ENCODE measurements around the gene ST6GAL1. TPM values are rescaled to one million over a fixed set of nuclear protein-coding genes. Genes with fewer than 3 reads are reported as not detected.

Gene ST6GAL1
- total and polyA plus RNA-seq, 2 of the 13 experiments (the other 11 are each of a cell fraction or from before 2014, with no cell fraction given), result 79.9 to 164 TPM

DNA sequence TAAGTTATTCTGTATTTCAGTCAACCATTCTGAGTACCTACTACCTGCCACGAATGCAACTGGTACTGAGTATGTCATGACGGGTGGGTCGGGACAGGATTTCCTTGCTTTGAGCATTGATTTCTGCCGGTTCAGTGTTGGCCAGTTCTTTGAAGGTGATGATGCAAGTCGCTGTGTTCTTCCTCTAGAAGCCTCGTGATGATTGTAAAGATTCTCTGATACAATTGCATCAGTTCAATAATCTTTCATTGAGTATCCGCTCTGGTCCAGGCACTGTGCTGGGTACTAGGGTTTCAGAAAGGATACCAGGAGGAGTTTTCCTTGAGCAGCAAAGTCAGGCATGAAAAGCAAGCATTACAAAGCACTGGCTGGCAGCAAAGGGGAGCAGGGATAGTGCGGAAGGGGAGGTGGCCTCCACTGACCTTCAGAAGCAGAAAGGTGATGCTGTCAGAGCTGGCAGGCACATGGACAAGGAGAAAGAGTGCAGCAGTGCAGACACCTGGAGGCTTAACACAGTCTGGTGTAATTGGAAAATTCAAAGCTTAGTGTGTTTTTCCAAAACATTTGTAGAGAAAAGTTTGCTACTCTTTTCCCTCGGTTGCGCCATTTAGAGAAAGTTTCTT lies 108.9 kb downstream of the ST6GAL1 start (continued):
- TF ChIP-seq, protein P1, sequence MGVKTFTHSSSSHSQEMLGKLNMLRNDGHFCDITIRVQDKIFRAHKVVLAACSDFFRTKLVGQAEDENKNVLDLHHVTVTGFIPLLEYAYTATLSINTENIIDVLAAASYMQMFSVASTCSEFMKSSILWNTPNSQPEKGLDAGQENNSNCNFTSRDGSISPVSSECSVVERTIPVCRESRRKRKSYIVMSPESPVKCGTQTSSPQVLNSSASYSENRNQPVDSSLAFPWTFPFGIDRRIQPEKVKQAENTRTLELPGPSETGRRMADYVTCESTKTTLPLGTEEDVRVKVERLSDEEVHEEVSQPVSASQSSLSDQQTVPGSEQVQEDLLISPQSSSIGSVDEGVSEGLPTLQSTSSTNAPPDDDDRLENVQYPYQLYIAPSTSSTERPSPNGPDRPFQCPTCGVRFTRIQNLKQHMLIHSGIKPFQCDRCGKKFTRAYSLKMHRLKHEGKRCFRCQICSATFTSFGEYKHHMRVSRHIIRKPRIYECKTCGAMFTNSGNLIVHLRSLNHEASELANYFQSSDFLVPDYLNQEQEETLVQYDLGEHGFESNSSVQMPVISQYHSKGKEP (CRISPR knock-in tag; IDR thresholded peaks at IDR 0.05), result no peak
- TF ChIP-seq, protein P2, sequence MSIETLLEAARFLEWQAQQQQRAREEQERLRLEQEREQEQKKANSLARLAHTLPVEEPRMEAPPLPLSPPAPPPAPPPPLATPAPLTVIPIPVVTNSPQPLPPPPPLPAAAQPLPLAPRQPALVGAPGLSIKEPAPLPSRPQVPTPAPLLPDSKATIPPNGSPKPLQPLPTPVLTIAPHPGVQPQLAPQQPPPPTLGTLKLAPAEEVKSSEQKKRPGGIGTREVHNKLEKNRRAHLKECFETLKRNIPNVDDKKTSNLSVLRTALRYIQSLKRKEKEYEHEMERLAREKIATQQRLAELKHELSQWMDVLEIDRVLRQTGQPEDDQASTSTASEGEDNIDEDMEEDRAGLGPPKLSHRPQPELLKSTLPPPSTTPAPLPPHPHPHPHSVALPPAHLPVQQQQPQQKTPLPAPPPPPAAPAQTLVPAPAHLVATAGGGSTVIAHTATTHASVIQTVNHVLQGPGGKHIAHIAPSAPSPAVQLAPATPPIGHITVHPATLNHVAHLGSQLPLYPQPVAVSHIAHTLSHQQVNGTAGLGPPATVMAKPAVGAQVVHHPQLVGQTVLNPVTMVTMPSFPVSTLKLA (IDR thresholded peaks at IDR 0.05), result peak; percentile 34; the same call in 1 of the 2 replicates
- TF ChIP-seq, protein P3, sequence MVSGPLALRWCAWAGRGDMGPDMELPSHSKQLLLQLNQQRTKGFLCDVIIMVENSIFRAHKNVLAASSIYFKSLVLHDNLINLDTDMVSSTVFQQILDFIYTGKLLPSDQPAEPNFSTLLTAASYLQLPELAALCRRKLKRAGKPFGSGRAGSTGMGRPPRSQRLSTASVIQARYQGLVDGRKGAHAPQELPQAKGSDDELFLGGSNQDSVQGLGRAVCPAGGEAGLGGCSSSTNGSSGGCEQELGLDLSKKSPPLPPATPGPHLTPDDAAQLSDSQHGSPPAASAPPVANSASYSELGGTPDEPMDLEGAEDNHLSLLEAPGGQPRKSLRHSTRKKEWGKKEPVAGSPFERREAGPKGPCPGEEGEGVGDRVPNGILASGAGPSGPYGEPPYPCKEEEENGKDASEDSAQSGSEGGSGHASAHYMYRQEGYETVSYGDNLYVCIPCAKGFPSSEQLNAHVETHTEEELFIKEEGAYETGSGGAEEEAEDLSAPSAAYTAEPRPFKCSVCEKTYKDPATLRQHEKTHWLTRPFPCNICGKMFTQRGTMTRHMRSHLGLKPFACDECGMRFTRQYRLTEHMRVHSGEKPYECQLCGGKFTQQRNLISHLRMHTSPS (CRISPR knock-in tag; IDR thresholded peaks at IDR 0.05; ENCODE audit: low read depth), result no peak
- TF ChIP-seq HHEX (CRISPR knock-in tag; IDR thresholded peaks at IDR 0.05) (no peak), POLR2A (IDR thresholded peaks at IDR 0.05; ENCODE audit: insufficient read depth in 1 of 2, low read depth in 2 of 2, low read length in 2 of 2) (peak; percentile 56 to 72; a peak in 2 of 4 replicates), ZNF570 (CRISPR knock-in tag; IDR thresholded peaks at IDR 0.05; ENCODE audit: borderline replicate concordance) (no peak), MIER3 (CRISPR knock-in tag; IDR thresholded peaks at IDR 0.05; ENCODE audit: borderline replicate concordance) (peak; percentile 43; the same call in 1 of the 2 replicates), ZMAT3 (CRISPR knock-in tag; conservative IDR thresholded peaks at IDR 0.05) (0 out of 2 replicates have a peak, but pooled peaks have one; percentile 21), ZNF253 (CRISPR knock-in tag; IDR thresholded peaks at IDR 0.05; ENCODE audit: borderline replicate concordance) (no peak), CCDC6 (CRISPR knock-in tag; IDR thresholded peaks at IDR 0.05) (no peak), KDM5A (IDR thresholded peaks at IDR 0.05; ENCODE audit: borderline replicate concordance, low read length) (no peak), ZNF577 (CRISPR knock-in tag; IDR thresholded peaks at IDR 0.05; ENCODE audit: borderline replicate concordance, low read depth) (no peak), ZNF564 (CRISPR knock-in tag; IDR thresholded peaks at IDR 0.05) (peak; percentile 71; the same call in 1 of the 2 replicates), TARDBP (CRISPR knock-in tag; IDR thresholded peaks at IDR 0.05) (peak; percentile 53; the same call in 1 of the 2 replicates), ZNF251 (CRISPR knock-in tag; IDR thresholded peaks at IDR 0.05) (0 out of 2 replicates have a peak, but pooled peaks have one; percentile 35)
- TF ChIP-seq, protein P4, sequence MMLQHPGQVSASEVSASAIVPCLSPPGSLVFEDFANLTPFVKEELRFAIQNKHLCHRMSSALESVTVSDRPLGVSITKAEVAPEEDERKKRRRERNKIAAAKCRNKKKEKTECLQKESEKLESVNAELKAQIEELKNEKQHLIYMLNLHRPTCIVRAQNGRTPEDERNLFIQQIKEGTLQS (CRISPR knock-in tag; IDR thresholded peaks at IDR 0.05), result peak; percentile 77
- TF ChIP-seq, protein P5, sequence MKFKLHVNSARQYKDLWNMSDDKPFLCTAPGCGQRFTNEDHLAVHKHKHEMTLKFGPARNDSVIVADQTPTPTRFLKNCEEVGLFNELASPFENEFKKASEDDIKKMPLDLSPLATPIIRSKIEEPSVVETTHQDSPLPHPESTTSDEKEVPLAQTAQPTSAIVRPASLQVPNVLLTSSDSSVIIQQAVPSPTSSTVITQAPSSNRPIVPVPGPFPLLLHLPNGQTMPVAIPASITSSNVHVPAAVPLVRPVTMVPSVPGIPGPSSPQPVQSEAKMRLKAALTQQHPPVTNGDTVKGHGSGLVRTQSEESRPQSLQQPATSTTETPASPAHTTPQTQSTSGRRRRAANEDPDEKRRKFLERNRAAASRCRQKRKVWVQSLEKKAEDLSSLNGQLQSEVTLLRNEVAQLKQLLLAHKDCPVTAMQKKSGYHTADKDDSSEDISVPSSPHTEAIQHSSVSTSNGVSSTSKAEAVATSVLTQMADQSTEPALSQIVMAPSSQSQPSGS (CRISPR knock-in tag; IDR thresholded peaks at IDR 0.05), result peak; percentile 49; the same call in 1 of the 2 replicates
- TF ChIP-seq, protein P6, sequence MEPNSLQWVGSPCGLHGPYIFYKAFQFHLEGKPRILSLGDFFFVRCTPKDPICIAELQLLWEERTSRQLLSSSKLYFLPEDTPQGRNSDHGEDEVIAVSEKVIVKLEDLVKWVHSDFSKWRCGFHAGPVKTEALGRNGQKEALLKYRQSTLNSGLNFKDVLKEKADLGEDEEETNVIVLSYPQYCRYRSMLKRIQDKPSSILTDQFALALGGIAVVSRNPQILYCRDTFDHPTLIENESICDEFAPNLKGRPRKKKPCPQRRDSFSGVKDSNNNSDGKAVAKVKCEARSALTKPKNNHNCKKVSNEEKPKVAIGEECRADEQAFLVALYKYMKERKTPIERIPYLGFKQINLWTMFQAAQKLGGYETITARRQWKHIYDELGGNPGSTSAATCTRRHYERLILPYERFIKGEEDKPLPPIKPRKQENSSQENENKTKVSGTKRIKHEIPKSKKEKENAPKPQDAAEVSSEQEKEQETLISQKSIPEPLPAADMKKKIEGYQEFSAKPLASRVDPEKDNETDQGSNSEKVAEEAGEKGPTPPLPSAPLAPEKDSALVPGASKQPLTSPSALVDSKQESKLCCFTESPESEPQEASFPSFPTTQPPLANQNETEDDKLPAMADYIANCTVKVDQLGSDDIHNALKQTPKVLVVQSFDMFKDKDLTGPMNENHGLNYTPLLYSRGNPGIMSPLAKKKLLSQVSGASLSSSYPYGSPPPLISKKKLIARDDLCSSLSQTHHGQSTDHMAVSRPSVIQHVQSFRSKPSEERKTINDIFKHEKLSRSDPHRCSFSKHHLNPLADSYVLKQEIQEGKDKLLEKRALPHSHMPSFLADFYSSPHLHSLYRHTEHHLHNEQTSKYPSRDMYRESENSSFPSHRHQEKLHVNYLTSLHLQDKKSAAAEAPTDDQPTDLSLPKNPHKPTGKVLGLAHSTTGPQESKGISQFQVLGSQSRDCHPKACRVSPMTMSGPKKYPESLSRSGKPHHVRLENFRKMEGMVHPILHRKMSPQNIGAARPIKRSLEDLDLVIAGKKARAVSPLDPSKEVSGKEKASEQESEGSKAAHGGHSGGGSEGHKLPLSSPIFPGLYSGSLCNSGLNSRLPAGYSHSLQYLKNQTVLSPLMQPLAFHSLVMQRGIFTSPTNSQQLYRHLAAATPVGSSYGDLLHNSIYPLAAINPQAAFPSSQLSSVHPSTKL (CRISPR knock-in tag; IDR thresholded peaks at IDR 0.05), result peak; percentile 66; the same call in 1 of the 2 replicates

Measured in HepG2 (cell line).